Endothelial cell of umbilical vein (primary cell): ENCODE data around the gene PTH1R. TPM values are rescaled to one million over a fixed set of nuclear protein-coding genes. Genes with fewer than 3 reads are reported as not detected.
A peak's percentile ranks its signal among the peaks of the same experiment; 100 is the strongest.

Source experiments
- BruUV-seq: library from RNA; stranded (reverse); fragments of 400-500 nt; replicated peaks from 2 replicates; lab custom pipeline; 2021; lab: Mats Ljungman, UMichigan
- CTCF ChIA-PET: fragments of 300-600, 350-600 bp; sonication (Branson Sonifier 250); formaldehyde crosslinking; loops from one replicate; lab custom pipeline; 2021; ENCODE audit warnings: antibody characterized with exemption, inconsistent platforms; lab: Charles Lee
- POLR2A ChIA-PET: fragments of 300-600, 350-600 bp; sonication (Branson Sonifier 250); formaldehyde crosslinking; loops from one replicate; lab custom pipeline; 2021; ENCODE audit warnings: antibody characterized with exemption, inconsistent platforms; lab: Charles Lee
- DNase-seq: peaks from one replicate; pipeline ENCODE4 v3.0.0-alpha.2; 2011; ENCODE audit warnings: low read depth, low spot score
- FAIRE-seq: peaks from 2 replicates; lab custom pipeline; 2011; peaks lifted over from hg19 to GRCh38; lab: Jason Lieb, UNC
- H2AFZ ChIP-seq: 2 replicates; pipeline ENCODE4 v1.6.0; 2012; ENCODE audit warnings: low read depth, low read length, control low read depth, inconsistent platforms
- H3K27ac ChIP-seq: 2 replicates; pipeline ENCODE4 v1.5.1; 2011; ENCODE audit warnings: low read depth, mild to moderate bottlenecking, control low read depth, low read length, moderate library complexity; ENCODE audit not compliant: insufficient read depth
- H3K27me3 ChIP-seq, 2 experiments: 2 replicates each; pipeline versions ENCODE4 v1.6.0 to v1.6.1; 2011; ENCODE audit warnings: low read length in 2 of 2, mixed read lengths in 1 of 2; ENCODE audit not compliant: control insufficient read depth in 2 of 2, insufficient read depth in 2 of 2
- H3K36me3 ChIP-seq, 2 experiments: 2 replicates in 1 of 2; 3 replicates in 1 of 2; pipeline ENCODE4 v1.5.1; 2011; ENCODE audit warnings: low read length in 2 of 2, mild to moderate bottlenecking in 1 of 2, moderate library complexity in 1 of 2; ENCODE audit not compliant: control insufficient read depth in 2 of 2, insufficient read depth in 2 of 2; ENCODE audit errors: extremely low read depth in 1 of 2
- H3K4me1 ChIP-seq: 3 replicates; pipeline ENCODE4 v1.5.1; 2011; ENCODE audit warnings: mild to moderate bottlenecking, low read length; ENCODE audit not compliant: control insufficient read depth, insufficient read depth; ENCODE audit errors: extremely low read depth
- H3K4me2 ChIP-seq: 2 replicates; pipeline ENCODE4 v1.6.1; 2011; ENCODE audit warnings: low read length, control low read depth, mixed read lengths; ENCODE audit not compliant: insufficient read depth
- H3K4me3 ChIP-seq, 3 experiments: fragments of 200-600 bp in 1 of 3; sonication (generic), shearing (Covaris generic) in 1 of 3; replicated peaks in 1 of 3; 2 replicates each; pipeline ENCODE4 v1.5.1; 2011 to 2016; ENCODE audit warnings: control low read depth in 3 of 3, low read length in 3 of 3, mild to moderate bottlenecking in 2 of 3, inconsistent platforms in 1 of 3, low read depth in 1 of 3, moderate library complexity in 1 of 3; ENCODE audit not compliant: insufficient read depth in 1 of 3
- H3K79me2 ChIP-seq: 2 replicates; pipeline ENCODE4 v1.6.0; 2012; ENCODE audit warnings: low read length, inconsistent platforms; ENCODE audit not compliant: control insufficient read depth, insufficient read depth
- H3K9ac ChIP-seq: replicated peaks from 2 replicates; pipeline ENCODE3; 2011; ENCODE audit warnings: low read length, control low read depth; ENCODE audit not compliant: insufficient read depth; ENCODE audit errors: extremely low read depth
- H3K9me1 ChIP-seq: replicated peaks from 3 replicates; pipeline ENCODE4 v1.6.0; 2011; ENCODE audit warnings: mild to moderate bottlenecking, low read length; ENCODE audit not compliant: control insufficient read depth, insufficient read depth; ENCODE audit errors: extremely low read depth
- H3K9me3 ChIP-seq: replicated peaks from 2 replicates; pipeline ENCODE4 v1.5.1; 2012; ENCODE audit warnings: low read length, inconsistent platforms; ENCODE audit not compliant: control insufficient read depth, insufficient read depth
- H4K20me1 ChIP-seq: replicated peaks from 2 replicates; pipeline ENCODE3; 2011; ENCODE audit warnings: mild to moderate bottlenecking, low read length; ENCODE audit not compliant: control insufficient read depth, insufficient read depth; ENCODE audit errors: extremely low read depth
- CTCF ChIP-seq, 2 donors: IDR thresholded peaks; 1 replicate in 1 of 2; 2 replicates in 1 of 2; pipeline ENCODE4 v1.5.1; 2011; ENCODE audit warnings: low read length in 2 of 2, mild to moderate bottlenecking in 2 of 2, moderate library complexity in 2 of 2, control low read depth in 1 of 2, inconsistent platforms in 1 of 2, low read depth in 1 of 2; ENCODE audit not compliant: insufficient read depth in 1 of 2; ENCODE audit errors: extremely low read depth in 1 of 2
- EZH2 ChIP-seq: IDR thresholded peaks from 2 replicates; pipeline ENCODE4 v1.6.1; 2012; ENCODE audit warnings: borderline replicate concordance, low read depth, mild to moderate bottlenecking, moderate library complexity, low read length, inconsistent platforms; ENCODE audit not compliant: severe bottlenecking
- FOS ChIP-seq: IDR thresholded peaks from 2 replicates; pipeline ENCODE4 v1.6.1; 2011; ENCODE audit warnings: mild to moderate bottlenecking, low read length, moderate library complexity, borderline replicate concordance; ENCODE audit not compliant: insufficient read depth
- GATA2 ChIP-seq: IDR thresholded peaks from 2 replicates; pipeline ENCODE4 v1.7.0; 2011; ENCODE audit warnings: low read depth, mild to moderate bottlenecking, moderate library complexity, mixed read lengths, low read length; ENCODE audit not compliant: insufficient read length, insufficient read depth
- JUN ChIP-seq: IDR thresholded peaks from 2 replicates; pipeline ENCODE4 v1.6.1; 2011; ENCODE audit warnings: borderline replicate concordance, low read depth; ENCODE audit not compliant: insufficient read length, insufficient read depth
- MAX ChIP-seq: IDR thresholded peaks from 2 replicates; pipeline ENCODE4 v1.6.1; 2011; ENCODE audit not compliant: insufficient read depth, insufficient read length
- MYC ChIP-seq: IDR thresholded peaks from one replicate; pipeline ENCODE4 v1.6.1; 2011; ENCODE audit warnings: mild to moderate bottlenecking, low read depth, low read length
- POLR2A ChIP-seq: IDR thresholded peaks from 2 replicates; pipeline ENCODE4 v1.6.1; 2012; ENCODE audit warnings: low read depth, mild to moderate bottlenecking, control low read depth, low read length
- POLR2AphosphoS5 ChIP-seq: IDR thresholded peaks from 2 replicates; pipeline ENCODE4 v1.6.1; 2012; ENCODE audit warnings: low read depth, mild to moderate bottlenecking, control low read depth, low read length, moderate library complexity; ENCODE audit not compliant: insufficient read depth
- dilution Hi-C: fragments of 300-500 bp; cut with MboI; formaldehyde crosslinking; loops from one replicate; pipeline ENCODE4 v1.15.0; 2019; ENCODE audit warnings: low sequenced_read_pairs; ENCODE audit not compliant: extremely low pct_ligation_motif_present
- intact Hi-C: fragments of 100-400 bp; cut with micrococcal nuclease; formaldehyde crosslinking; loops from one replicate; pipeline ENCODE4 v1.10.0; 2022
- polyA plus RNA-seq, 4 experiments: library from polyadenylated mRNA; depleted of rRNA in 3 of 4; stranded (reverse) in 3 of 4; unstranded in 1 of 4; fragments of >200 nt; gene quantifications; 2 replicates each; pipeline versions ENCODE4 v1.2.1 to v1.2.3, GENCODE V29; 2011 to 2012; ENCODE audit warnings: missing spikeins in 1 of 4
- total RNA-seq: library from RNA; stranded (reverse); gene quantifications from 2 replicates; pipeline ENCODE4 v1.2.3, GENCODE V29; 2021

PTH1R gene
- total and polyA plus RNA-seq, 2 donors (not counting 3 experiments of a cell fraction or from before 2014, with no cell fraction given) = 0.08 to 0.46 TPM

- ChIA-PET CTCF (interaction anchor here (1.3 to 1.8 kb wide), 5 partner anchors 11 to 53 kb away, joined by 3 to 7 read pairs (median 4); no protein-coding TSS in a partner anchor), POLR2A (interaction anchor here (0.6 kb wide), 1 partner anchor 43 kb away, joined by 3 read pairs; no protein-coding TSS in a partner anchor)
- BruUV-seq = no TSS peak
- no peaks in the 10 kb centered on the region for H4K20me1 ChIP-seq
- peaks cover 63% of the 10 kb centered on the region for H3K79me2 ChIP-seq
- no peaks in the 10 kb centered on the region for H3K27me3 ChIP-seq
- dilution Hi-C loops (no loop called here), intact Hi-C loops (no loop called here)
- H3K9me1 ChIP-seq = no peaks in the 10 kb centered on the region
- no peak for TF ChIP-seq MAX
- TF ChIP-seq MYC = no peak
- no peak for TF ChIP-seq CTCF (IDR thresholded peaks at IDR 0.05; ENCODE audit: extremely low read depth in 1 of 2, insufficient read depth in 1 of 2, low read depth in 1 of 2, low read length in 2 of 2)
- TF ChIP-seq POLR2AphosphoS5 = no peak
- no peak for TF ChIP-seq EZH2
- TF ChIP-seq JUN = no peak
- TF ChIP-seq FOS = no peak
- no peak for TF ChIP-seq POLR2A
- no peak for TF ChIP-seq GATA2
- H3K4me1 ChIP-seq = peaks cover 72% of the 10 kb centered on the region
- H3K27ac ChIP-seq = peak overlapping the region; percentile 87
- no peak overlapping the region for H2AFZ ChIP-seq
- DNase-seq (no peak), FAIRE-seq (no peak)
- no peaks in the 10 kb centered on the region for H3K9me3 ChIP-seq
- no peak overlapping the region for H3K4me3 ChIP-seq
- no peak overlapping the region for H3K9ac ChIP-seq
- no peak overlapping the region for H3K4me2 ChIP-seq
- peaks cover 0 to 3% of the 10 kb centered on the region in 2 experiments for H3K36me3 ChIP-seq
Observed at GRCh38 chr3:46934072-46934471, 56.6 kb downstream of the PTH1R start.
